ENCODE measurements around the gene PAK5. TPM values are rescaled to one million over a fixed set of nuclear protein-coding genes. Genes with fewer than 3 reads are reported as not detected.

Gene PAK5
- total RNA-seq, 1 experiment from 2014 or later = not detected

DNA sequence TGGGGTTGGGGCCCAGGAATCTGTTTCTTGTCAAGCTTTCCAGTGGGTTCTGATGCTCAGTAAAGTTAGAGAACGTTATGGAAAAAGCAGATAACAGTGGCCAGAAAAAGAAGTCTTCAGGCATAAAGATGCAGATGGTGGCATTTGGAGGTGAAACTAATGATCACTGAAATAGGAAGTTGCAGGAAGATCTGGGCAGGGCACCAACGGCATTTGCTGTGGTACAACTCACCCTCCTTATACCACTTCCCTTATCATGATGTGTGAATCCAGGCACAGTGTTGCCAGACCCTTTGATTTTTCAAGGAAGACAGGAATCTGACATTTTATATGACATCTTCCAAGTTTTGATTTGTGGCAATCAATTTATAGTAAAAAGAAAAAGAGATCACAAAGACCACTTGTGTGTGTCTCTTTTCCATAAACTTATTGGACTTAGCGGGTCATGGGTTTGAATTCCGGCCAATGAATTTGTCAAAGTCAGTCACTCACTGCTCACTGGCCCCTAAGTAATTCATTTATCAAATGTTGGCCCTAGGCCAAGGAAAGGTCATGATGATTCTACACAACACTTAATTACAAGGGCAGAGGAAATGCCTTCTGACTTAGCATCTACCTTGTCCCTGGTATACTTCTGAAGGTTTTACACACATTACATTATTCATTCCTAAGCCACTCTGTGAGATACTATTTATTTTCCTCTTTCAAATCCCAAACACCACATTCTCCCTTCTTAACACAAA is 286.9 kb downstream of the PAK5 start:
- Histone ChIP-seq H3K4me1 (ENCODE audit: control insufficient read depth in 1 of 2, insufficient read depth in 2 of 2, low read length in 2 of 2) (no peaks in the 10 kb centered on the region), H3K9me2 (ENCODE audit: insufficient read depth) (no peaks in the 10 kb centered on the region), H3K36me3 (ENCODE audit: control insufficient read depth in 1 of 2, insufficient read depth in 2 of 2, low read length in 2 of 2) (no peaks in the 10 kb centered on the region), H3K4me3 (replicated peaks in 1 of 2; ENCODE audit: low read depth in 1 of 2, low read length in 2 of 2) (no peak overlapping the region), H3K79me2 (ENCODE audit: insufficient read depth, low read length) (no peaks in the 10 kb centered on the region), H3K9ac (ENCODE audit: low read length) (no peak overlapping the region), H3K27me3 (ENCODE audit: insufficient read depth, low read length) (peaks cover 22% of the 10 kb centered on the region), H2AFZ (ENCODE audit: low read depth, low read length, poor library complexity, severe bottlenecking) (no peak overlapping the region), H3K27ac (ENCODE audit: low read depth, low read length) (no peak overlapping the region), H3K4me2 (ENCODE audit: low read length) (no peak overlapping the region), H3K9me3 (ENCODE audit: control insufficient read depth in 1 of 2, insufficient read depth in 1 of 2, low read depth in 1 of 2, low read length in 2 of 2) (no peaks in the 10 kb centered on the region), H4K20me1 (ENCODE audit: insufficient read depth) (no peaks in the 10 kb centered on the region)
- intact Hi-C loops (cut with micrococcal nuclease) = no loop called here
- ATAC-seq (no peak), DNase-seq (ENCODE audit: low read depth, low spot score) (no peak)
- ChIA-PET POLR2A (no interaction called here), CTCF (no interaction called here), RAD21 (ENCODE audit: low non-redundant PET in 1 of 2, low total read pairs in 2 of 2, uncharacterized antibody in 2 of 2, unreplicated experiment in 2 of 2) (no interaction called here)
- TF ChIP-seq EZH2phosphoT487 (IDR thresholded peaks at IDR 0.05; ENCODE audit: borderline replicate concordance) = no peak
- TF ChIP-seq, protein P1, sequence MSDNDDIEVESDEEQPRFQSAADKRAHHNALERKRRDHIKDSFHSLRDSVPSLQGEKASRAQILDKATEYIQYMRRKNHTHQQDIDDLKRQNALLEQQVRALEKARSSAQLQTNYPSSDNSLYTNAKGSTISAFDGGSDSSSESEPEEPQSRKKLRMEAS (IDR thresholded peaks at IDR 0.05) = no peak
- BruUV-seq (replicated peaks) = no TSS peak

DNA sequence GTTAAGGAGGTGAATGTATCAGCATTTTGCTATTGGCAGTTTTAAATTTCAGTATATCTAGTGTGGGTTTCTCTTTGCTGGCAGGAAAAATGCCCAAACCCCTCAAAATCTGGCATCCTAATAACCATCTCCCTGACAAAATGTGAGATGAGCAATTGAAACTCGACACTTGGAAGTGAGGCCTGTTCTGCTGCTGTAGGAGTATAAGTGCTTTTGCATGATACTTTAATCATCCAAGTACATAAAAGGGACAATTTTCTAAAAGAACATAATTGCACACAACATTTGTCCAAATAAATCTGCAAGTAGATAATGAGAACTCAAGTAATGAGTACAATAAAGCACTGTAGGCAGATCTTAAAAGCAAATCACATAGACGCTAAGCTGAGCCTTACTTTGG is 288.0 kb downstream of the PAK5 start:
- no peak for ATAC-seq
- TF ChIP-seq EZH2phosphoT487 (IDR thresholded peaks at IDR 0.05; ENCODE audit: borderline replicate concordance) = no peak
- no peak for TF ChIP-seq JUND (IDR thresholded peaks at IDR 0.05)
- no peak for TF ChIP-seq RAD21 (IDR thresholded peaks at IDR 0.05; ENCODE audit: low read depth)
- no peak for TF ChIP-seq SIN3A (IDR thresholded peaks at IDR 0.05; ENCODE audit: low read depth)
- TF ChIP-seq POLR2A (IDR thresholded peaks at IDR 0.05; ENCODE audit: borderline replicate concordance, extremely low read depth, insufficient read depth, insufficient read length) = no peak
- no peaks in the 10 kb centered on the region for H4K20me1 ChIP-seq (ENCODE audit: insufficient read depth)
- no peaks in the 10 kb centered on the region for H3K9me2 ChIP-seq (ENCODE audit: insufficient read depth)
- no peaks in the 10 kb centered on the region for H3K79me2 ChIP-seq (ENCODE audit: insufficient read depth, low read length)
- no peak overlapping the region for H2AFZ ChIP-seq (ENCODE audit: low read depth, low read length, poor library complexity, severe bottlenecking)
- H3K4me1 ChIP-seq (ENCODE audit: control insufficient read depth in 1 of 2, insufficient read depth in 2 of 2, low read length in 2 of 2) = no peaks in the 10 kb centered on the region
- no peaks in the 10 kb centered on the region for H3K36me3 ChIP-seq (ENCODE audit: control insufficient read depth in 1 of 2, insufficient read depth in 2 of 2, low read length in 2 of 2)
- H3K27ac ChIP-seq (ENCODE audit: low read depth, low read length) = no peak overlapping the region
- POLR2A ChIA-PET = no interaction called here
- BruUV-seq (replicated peaks) = no TSS peak
- no peak for DNase-seq (ENCODE audit: low read depth, low spot score)
- CTCF ChIA-PET = no interaction called here
- H3K9me3 ChIP-seq (ENCODE audit: control insufficient read depth in 1 of 2, insufficient read depth in 1 of 2, low read depth in 1 of 2, low read length in 2 of 2) = no peaks in the 10 kb centered on the region
- RAD21 ChIA-PET (ENCODE audit: low non-redundant PET in 1 of 2, low total read pairs in 2 of 2, uncharacterized antibody in 2 of 2, unreplicated experiment in 2 of 2) = no interaction called here
- no peak overlapping the region for H3K4me2 ChIP-seq (ENCODE audit: low read length)
- no peak overlapping the region for H3K4me3 ChIP-seq (replicated peaks in 1 of 2; ENCODE audit: low read depth in 1 of 2, low read length in 2 of 2)
- H3K27me3 ChIP-seq (ENCODE audit: insufficient read depth, low read length) = peaks cover 33% of the 10 kb centered on the region
- intact Hi-C loops (cut with micrococcal nuclease) = no loop called here
- H3K9ac ChIP-seq (ENCODE audit: low read length) = no peak overlapping the region
